Natural killer cell treated with Interleukin-12 subunit alpha and Interleukin-12 subunit beta and Interleukin-15 and Interleukin-18, amount 100 ng/mL, for 72 hours (primary cell): ENCODE measurements around the gene C20orf173. TPM values are rescaled to one million over a fixed set of nuclear protein-coding genes. Genes with fewer than 3 reads are reported as not detected.
A peak's percentile ranks its signal among the peaks of the same experiment; 100 is the strongest.

Source experiments
- ATAC-seq, 2 donors: fragments of 150-1000 bp; cut with Tn5 transposase in 1 of 2; sonication (Bioruptor Pico), chemical (Tn5 transposase) in 1 of 2; 2 replicates each; pipeline ENCODE4 v1.10.0; 2021
- DNase-seq: peaks from one replicate; pipeline ENCODE4 v3.0.0; 2022; ENCODE audit warnings: low spot score
- H3K27ac Mint-ChIP-seq, 2 donors: 1 replicate in 1 of 2; 2 replicates in 1 of 2; pipeline ENCODE4 v1.8.0; 2022; ENCODE audit warnings: mixed read lengths in 2 of 2, mild to moderate bottlenecking in 1 of 2, moderate library complexity in 1 of 2
- H3K27me3 Mint-ChIP-seq, 2 donors: 1 replicate in 1 of 2; 2 replicates in 1 of 2; pipeline ENCODE4 v1.8.0; 2022; ENCODE audit warnings: mixed read lengths in 2 of 2
- H3K36me3 Mint-ChIP-seq: one replicate; pipeline ENCODE4 v1.8.0; 2022; ENCODE audit warnings: mixed read lengths
- H3K4me1 Mint-ChIP-seq, 2 donors: 1 replicate in 1 of 2; 2 replicates in 1 of 2; pipeline ENCODE4 v1.8.0; 2022; ENCODE audit warnings: low read depth in 2 of 2, mixed read lengths in 2 of 2, mild to moderate bottlenecking in 1 of 2
- H3K4me3 Mint-ChIP-seq: one replicate; pipeline ENCODE4 v1.8.0; 2022; ENCODE audit warnings: mixed read lengths
- H3K9me3 Mint-ChIP-seq: 2 replicates; pipeline ENCODE4 v1.8.0; 2022; ENCODE audit warnings: mixed read lengths
- total RNA-seq, 2 donors: library from RNA; stranded (reverse); gene quantifications; one replicate each; pipeline ENCODE4 v1.2.3, GENCODE V29; 2022

C20orf173 gene
- total RNA-seq, 2 donors from 2014 or later = not detected

DNA sequence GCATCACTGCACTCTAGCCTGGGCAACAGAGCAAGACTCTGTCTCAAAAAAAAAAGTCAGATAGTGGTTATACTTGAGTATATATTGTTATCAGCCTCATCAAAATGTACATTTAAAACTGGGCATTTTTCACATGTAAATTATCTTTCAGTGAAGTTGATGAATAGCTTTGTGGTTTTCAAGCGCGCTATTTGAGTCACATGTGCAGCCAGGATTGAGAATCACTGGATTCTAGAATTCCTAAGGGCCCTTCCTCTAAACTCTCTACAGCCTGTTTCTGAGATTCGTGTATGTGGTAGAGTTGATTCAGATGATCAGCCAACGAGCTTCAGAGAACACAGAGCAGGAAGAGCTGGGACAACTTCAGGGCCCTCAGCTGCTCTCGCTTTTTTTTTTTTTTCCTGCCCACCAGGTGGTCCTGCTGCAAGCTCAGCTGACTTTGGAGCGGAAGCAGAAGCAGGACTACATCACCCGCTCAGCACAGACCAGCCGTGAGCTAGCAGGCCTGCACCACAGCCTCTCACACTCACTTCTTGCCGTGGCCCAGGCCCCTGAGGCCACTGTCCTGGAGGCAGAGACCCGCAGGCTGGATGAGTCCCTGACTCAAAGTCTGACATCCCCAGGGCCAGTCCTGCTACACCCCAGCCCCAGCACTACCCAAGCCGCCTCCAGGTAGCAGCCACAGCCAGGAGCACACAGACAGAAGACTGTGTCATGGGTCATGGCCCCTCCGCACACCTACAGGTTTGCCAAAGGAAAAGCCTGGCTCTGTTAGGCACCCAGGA is 18.3 kb downstream of the C20orf173 start:
- Mint-ChIP-seq H3K27ac (no peak overlapping the region), H3K27me3 (no peaks in the 10 kb centered on the region), H3K4me3 (no peak overlapping the region), H3K36me3 (peaks cover 1% of the 10 kb centered on the region), H3K9me3 (no peaks in the 10 kb centered on the region), H3K4me1 (peaks cover 10 to 12% of the 10 kb centered on the region in 2 donors)
- DNase-seq = no peak
- ATAC-seq = no peak

DNA sequence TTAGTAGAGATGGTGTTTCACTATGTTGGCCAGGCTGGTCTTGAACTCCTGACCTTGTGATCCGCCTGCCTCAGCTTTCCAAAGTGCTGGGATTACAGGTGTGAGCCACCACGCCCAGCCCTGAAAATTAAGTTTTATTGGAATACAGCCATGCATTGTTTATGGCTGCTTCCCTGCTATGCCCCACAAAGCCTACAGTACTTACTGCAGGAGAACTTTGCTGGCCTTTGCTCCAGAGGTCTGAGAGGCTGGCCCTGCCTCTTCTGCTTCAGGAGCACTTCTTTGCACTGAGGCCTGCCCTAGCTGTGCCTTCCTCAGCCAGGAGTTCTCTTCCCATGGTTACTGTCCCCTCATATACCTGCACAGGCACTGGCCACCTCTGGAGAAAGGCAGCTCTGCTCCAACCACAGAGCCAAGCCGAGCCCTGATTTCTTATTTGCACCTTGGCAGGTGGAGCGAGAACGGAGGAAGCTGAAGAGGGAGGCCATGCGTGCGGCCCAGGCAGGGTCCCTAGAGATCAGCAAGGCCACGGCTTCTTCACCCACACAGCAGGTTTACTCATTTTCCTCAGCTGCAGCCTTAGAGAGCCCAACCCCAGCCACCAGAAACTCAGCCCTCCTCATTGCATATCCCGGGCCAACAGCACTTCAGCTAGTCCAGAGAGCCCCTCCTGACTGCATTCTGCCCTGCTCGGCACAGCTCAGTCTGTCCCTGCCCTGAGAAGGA is 20.8 kb downstream of the C20orf173 start:
- ATAC-seq = no peak
- Mint-ChIP-seq H3K4me1 (peaks cover 30% of the 10 kb centered on the region in 2 donors), H3K4me3 (no peak overlapping the region), H3K27me3 (no peaks in the 10 kb centered on the region), H3K9me3 (no peaks in the 10 kb centered on the region), H3K27ac (no peak overlapping the region), H3K36me3 (peaks cover 10% of the 10 kb centered on the region)
- DNase-seq = no peak

DNA sequence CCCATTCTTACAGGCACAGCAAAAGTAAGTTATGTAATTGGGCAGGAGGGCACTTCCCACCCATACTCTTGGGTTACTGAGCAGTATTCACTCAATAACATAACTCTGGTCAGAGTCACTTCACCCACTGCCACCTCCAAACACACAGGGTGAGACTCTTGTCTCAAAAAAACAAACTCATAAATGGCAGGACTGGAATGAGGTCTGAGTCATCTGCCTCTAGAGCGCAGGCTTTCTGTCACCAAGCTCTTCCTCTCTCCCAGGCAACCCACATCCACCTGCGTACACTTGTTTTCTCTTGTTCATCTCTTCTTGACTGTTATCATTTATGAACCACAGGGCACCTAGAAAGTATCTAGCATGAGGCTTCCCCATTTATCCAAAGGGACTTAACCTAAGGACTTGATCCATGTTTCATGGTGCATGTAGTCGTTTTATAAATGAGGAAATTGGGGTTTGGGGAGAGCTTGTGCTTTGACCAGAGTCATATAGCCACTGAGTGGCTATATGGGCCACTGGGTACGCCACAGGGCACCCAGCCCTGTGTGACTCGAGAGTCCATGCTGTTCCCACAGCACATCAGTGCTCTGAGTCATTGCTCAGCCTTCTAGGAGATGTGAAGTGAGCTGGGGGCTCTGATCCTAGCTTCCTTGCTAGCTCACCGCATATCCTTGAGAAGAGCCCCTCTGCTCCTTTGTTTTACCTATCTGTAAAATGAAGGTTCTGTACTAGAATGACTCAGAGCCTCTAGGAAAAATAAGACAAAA is 22.4 kb downstream of the C20orf173 start:
- peaks cover 25% of the 10 kb centered on the region for H3K36me3 Mint-ChIP-seq
- peaks cover 45 to 46% of the 10 kb centered on the region in 2 donors for H3K4me1 Mint-ChIP-seq
- H3K4me3 Mint-ChIP-seq = no peak overlapping the region
- DNase-seq (no peak), ATAC-seq (peak in 1 of 2 donors; percentile 43)
- H3K9me3 Mint-ChIP-seq = no peaks in the 10 kb centered on the region
- no peaks in the 10 kb centered on the region for H3K27me3 Mint-ChIP-seq
- H3K27ac Mint-ChIP-seq = peak overlapping the region; percentile 11 to 80

DNA sequence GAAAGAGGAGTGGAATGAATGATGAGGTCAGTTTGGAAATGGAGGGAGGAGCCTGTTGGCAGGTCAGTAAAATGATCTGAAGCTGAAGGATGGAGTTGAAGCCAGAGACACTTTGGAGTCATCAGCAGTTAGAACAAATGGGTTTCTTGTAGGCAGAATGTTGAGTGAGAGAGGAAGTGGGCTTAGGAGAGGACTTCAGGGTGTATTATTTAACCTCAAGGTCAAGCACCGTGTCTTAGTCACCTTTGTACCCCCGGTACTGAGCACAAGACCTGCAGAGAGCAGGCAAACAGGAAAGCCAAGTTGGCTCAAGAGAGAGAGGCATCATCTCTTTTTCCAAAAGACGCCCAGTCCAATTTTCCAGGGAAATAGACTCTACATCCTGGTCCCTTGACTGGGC is 23.3 kb downstream of the C20orf173 start:
- peaks cover 45 to 48% of the 10 kb centered on the region in 2 donors for H3K4me1 Mint-ChIP-seq
- peaks cover 28% of the 10 kb centered on the region for H3K36me3 Mint-ChIP-seq
- no peaks in the 10 kb centered on the region for H3K9me3 Mint-ChIP-seq
- ATAC-seq (no peak), DNase-seq (no peak)
- no peaks in the 10 kb centered on the region for H3K27me3 Mint-ChIP-seq
- peak overlapping the region; percentile 67 to 80 for H3K27ac Mint-ChIP-seq
- peak overlapping the region; percentile 23 for H3K4me3 Mint-ChIP-seq

DNA sequence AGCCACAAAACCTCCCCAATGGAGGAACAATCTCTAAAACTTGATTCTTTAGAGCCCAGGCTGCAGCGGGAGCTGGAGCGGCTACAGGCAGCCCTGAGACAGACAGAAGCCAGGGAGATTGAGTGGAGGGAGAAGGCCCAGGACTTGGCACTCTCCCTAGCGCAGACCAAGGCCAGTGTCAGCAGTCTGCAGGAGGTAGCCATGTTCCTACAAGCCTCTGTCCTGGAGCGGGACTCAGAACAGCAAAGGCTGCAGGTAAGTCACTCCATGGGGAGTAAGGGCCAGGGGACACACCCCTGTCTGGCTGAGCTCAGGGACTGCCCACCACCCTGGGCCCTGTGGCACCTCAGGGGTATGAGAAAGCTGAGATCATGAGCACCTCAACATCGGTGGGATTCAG is 24.7 kb downstream of the C20orf173 start:
- peaks cover 45 to 50% of the 10 kb centered on the region in 2 donors for H3K4me1 Mint-ChIP-seq
- peak overlapping the region; percentile 67 to 80 for H3K27ac Mint-ChIP-seq
- no peak overlapping the region for H3K4me3 Mint-ChIP-seq
- H3K27me3 Mint-ChIP-seq = no peaks in the 10 kb centered on the region
- DNase-seq = no peak
- H3K36me3 Mint-ChIP-seq = peaks cover 38% of the 10 kb centered on the region
- ATAC-seq = no peak
- H3K9me3 Mint-ChIP-seq = no peaks in the 10 kb centered on the region

DNA sequence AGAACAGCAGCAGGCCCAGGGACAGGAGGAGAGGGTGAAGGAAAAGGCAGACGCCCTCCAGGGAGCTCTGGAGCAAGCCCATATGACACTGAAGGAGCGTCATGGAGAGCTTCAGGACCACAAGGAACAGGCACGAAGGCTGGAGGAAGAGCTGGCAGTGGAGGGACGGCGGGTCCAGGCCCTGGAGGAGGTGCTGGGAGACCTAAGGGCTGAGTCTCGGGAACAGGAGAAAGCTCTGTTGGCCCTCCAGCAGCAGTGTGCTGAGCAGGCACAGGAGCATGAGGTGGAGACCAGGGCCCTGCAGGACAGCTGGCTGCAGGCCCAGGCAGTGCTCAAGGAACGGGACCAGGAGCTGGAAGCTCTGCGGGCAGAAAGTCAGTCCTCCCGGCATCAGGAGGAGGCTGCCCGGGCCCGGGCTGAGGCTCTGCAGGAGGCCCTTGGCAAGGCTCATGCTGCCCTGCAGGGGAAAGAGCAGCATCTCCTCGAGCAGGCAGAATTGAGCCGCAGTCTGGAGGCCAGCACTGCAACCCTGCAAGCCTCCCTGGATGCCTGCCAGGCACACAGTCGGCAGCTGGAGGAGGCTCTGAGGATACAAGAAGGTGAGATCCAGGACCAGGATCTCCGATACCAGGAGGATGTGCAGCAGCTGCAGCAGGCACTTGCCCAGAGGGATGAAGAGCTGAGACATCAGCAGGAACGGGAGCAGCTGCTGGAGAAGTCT is 25.5 kb downstream of the C20orf173 start:
- peak overlapping the region; percentile 67 to 80 for H3K27ac Mint-ChIP-seq
- DNase-seq (no peak), ATAC-seq (no peak)
- no peak overlapping the region for H3K4me3 Mint-ChIP-seq
- H3K9me3 Mint-ChIP-seq = no peaks in the 10 kb centered on the region
- H3K4me1 Mint-ChIP-seq = peaks cover 45 to 56% of the 10 kb centered on the region in 2 donors
- H3K36me3 Mint-ChIP-seq = peaks cover 45% of the 10 kb centered on the region
- H3K27me3 Mint-ChIP-seq = no peaks in the 10 kb centered on the region

DNA sequence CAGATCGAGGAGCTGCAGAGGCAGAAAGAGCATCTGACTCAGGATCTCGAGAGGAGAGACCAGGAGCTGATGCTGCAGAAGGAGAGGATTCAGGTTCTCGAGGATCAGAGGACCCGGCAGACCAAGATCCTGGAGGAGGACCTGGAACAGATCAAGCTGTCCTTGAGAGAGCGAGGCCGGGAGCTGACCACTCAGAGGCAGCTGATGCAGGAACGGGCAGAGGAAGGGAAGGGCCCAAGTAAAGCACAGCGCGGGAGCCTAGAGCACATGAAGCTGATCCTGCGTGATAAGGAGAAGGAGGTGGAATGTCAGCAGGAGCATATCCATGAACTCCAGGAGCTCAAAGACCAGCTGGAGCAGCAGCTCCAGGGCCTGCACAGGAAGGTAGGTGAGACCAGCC is 26.2 kb downstream of the C20orf173 start:
- H3K4me3 Mint-ChIP-seq = no peak overlapping the region
- ATAC-seq (no peak), DNase-seq (no peak)
- peak overlapping the region; percentile 39 to 80 for H3K27ac Mint-ChIP-seq
- no peaks in the 10 kb centered on the region for H3K9me3 Mint-ChIP-seq
- no peaks in the 10 kb centered on the region for H3K27me3 Mint-ChIP-seq
- H3K4me1 Mint-ChIP-seq = peaks cover 45 to 56% of the 10 kb centered on the region in 2 donors
- peaks cover 45% of the 10 kb centered on the region for H3K36me3 Mint-ChIP-seq

DNA sequence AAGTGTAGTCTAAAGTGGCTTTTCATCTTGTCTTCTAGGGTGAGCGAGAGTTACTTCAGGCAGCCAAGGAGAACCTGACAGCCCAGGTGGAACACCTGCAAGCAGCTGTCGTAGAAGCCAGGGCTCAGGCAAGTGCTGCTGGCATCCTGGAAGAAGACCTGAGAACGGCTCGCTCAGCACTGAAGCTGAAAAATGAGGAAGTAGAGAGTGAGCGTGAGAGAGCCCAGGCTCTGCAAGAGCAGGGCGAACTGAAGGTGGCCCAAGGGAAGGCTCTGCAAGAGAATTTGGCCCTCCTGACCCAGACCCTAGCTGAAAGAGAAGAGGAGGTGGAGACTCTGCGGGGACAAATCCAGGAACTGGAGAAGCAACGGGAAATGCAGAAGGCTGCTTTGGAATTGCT is 27.1 kb downstream of the C20orf173 start:
- peaks cover 45% of the 10 kb centered on the region for H3K36me3 Mint-ChIP-seq
- peaks cover 42 to 54% of the 10 kb centered on the region in 2 donors for H3K4me1 Mint-ChIP-seq
- H3K27me3 Mint-ChIP-seq = no peaks in the 10 kb centered on the region
- ATAC-seq (no peak), DNase-seq (no peak)
- H3K27ac Mint-ChIP-seq = peak overlapping the region in 1 of 2 donors; percentile 80
- no peak overlapping the region for H3K4me3 Mint-ChIP-seq
- no peaks in the 10 kb centered on the region for H3K9me3 Mint-ChIP-seq

DNA sequence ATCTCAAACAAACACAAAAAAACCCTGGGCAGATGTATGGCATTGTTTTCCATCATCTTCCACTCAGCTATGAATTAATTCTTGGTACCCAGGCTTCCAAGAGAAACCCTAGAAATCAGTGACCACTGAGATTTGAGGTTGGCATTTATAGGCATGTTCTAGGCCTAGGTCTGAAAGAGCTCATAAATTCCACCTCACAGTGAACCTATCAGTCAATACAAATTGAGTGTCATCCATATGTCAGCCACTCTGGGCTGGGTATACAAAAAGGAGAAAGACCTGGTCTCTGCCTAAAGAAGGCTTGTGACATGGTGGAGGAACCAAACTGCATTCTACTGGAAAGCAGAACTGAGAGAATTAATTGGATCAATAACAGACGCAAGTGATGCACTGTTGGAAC is 30.2 kb downstream of the C20orf173 start:
- no peaks in the 10 kb centered on the region for H3K9me3 Mint-ChIP-seq
- peaks cover 33 to 41% of the 10 kb centered on the region in 2 donors for H3K4me1 Mint-ChIP-seq
- no peaks in the 10 kb centered on the region for H3K27me3 Mint-ChIP-seq
- H3K4me3 Mint-ChIP-seq = no peak overlapping the region
- H3K27ac Mint-ChIP-seq = peak overlapping the region; percentile 1 to 8
- peaks cover 50% of the 10 kb centered on the region for H3K36me3 Mint-ChIP-seq
- no peak for DNase-seq
- no peak for ATAC-seq

DNA sequence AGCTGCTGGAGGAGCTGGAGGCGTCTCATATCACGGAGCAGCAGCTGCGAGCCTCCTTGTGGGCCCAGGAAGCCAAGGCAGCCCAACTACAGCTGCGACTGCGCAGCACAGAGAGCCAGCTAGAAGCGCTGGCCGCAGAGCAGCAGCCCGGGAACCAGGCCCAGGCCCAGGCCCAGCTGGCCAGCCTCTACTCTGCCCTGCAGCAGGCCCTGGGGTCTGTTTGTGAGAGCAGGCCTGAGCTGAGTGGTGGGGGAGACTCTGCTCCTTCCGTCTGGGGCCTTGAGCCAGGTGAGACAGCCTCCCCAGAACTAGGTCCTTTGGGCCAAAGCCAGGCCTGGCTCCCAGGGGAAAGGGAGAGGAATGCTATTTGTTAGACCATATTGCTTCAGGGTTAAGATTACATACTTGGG is 31.7 kb downstream of the C20orf173 start:
- Mint-ChIP-seq H3K27me3 (no peaks in the 10 kb centered on the region), H3K27ac (no peak overlapping the region), H3K4me3 (no peak overlapping the region), H3K36me3 (peaks cover 52% of the 10 kb centered on the region), H3K9me3 (no peaks in the 10 kb centered on the region), H3K4me1 (peaks cover 28 to 36% of the 10 kb centered on the region in 2 donors)
- DNase-seq = no peak
- no peak for ATAC-seq

DNA sequence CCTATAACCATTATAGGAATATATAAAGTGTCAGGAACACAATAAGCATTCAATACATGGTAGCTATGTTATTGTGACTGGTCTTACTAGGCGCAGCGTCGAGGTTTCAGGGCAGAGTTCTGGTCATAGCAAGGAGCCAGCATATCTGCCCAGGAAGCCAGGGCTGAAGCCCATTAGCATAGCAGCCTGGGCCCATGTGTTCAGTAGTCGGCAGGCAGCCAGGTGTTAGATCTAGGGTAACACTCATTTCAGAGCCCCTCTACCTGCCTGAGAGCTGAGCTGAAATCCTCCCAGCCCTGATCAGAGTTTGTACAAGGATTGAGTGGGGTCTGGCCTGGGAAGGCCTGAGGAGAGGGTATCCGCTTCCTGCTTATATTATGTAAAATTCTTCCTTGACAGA is 32.1 kb downstream of the C20orf173 start:
- H3K9me3 Mint-ChIP-seq = no peaks in the 10 kb centered on the region
- peaks cover 50% of the 10 kb centered on the region for H3K36me3 Mint-ChIP-seq
- no peak for ATAC-seq

DNA sequence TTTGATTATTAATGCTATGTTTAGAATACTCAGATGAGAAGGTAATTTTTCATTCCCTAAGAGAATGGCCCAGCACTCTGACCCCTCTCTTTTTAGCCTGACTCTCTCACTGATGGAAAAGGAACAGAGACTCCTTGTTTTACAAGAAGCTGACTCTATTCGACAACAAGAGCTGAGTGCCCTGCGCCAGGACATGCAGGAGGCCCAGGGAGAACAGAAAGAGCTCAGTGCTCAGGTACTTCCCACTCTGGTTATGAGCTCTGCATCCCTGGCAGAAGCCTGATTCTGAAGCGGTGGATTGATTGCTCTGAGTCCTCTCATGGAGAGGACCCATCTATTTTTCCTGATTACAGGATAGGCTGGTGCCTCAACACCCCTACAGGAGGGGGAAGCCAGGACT is 33.0 kb downstream of the C20orf173 start:
- Mint-ChIP-seq H3K27me3 (no peaks in the 10 kb centered on the region), H3K27ac (no peak overlapping the region), H3K36me3 (peaks cover 49% of the 10 kb centered on the region), H3K4me3 (no peak overlapping the region), H3K4me1 (peaks cover 34 to 38% of the 10 kb centered on the region in 2 donors), H3K9me3 (no peaks in the 10 kb centered on the region)
- ATAC-seq = no peak
- no peak for DNase-seq

More for the DNA sequence above, 32.1 kb downstream of the C20orf173 start:
- DNase-seq = no peak
- H3K27ac Mint-ChIP-seq = no peak overlapping the region
- H3K4me1 Mint-ChIP-seq = peaks cover 28 to 36% of the 10 kb centered on the region in 2 donors
- no peak overlapping the region for H3K4me3 Mint-ChIP-seq
- H3K27me3 Mint-ChIP-seq = no peaks in the 10 kb centered on the region

DNA sequence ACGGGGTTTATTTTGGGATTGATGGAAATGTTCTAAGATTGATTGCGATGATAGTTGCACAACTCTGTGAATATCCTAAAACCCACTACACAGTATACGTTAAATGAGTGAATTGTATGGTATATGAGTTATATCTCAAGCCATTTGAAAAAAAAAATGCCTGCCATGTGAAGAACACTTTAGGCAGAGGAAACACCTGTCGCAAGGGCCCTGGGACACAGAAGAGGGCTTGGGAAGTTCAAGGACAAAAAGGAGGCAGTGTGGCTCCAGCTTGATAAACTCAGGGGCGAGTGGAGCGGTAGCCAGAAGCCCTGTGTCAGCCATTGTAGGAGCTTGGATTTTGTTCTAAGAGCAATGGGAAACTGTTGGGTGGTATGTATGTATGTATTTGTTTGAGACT is 37.1 kb downstream of the C20orf173 start:
- H3K27me3 Mint-ChIP-seq = no peaks in the 10 kb centered on the region
- ATAC-seq = no peak
- H3K9me3 Mint-ChIP-seq = no peaks in the 10 kb centered on the region
- DNase-seq = no peak
- peak overlapping the region; percentile 97 to 100 for H3K27ac Mint-ChIP-seq
- peaks cover 56 to 64% of the 10 kb centered on the region in 2 donors for H3K4me1 Mint-ChIP-seq
- peaks cover 38% of the 10 kb centered on the region for H3K36me3 Mint-ChIP-seq
- H3K4me3 Mint-ChIP-seq = peak overlapping the region; percentile 97
